Stimulated activated naive CD4-positive, alpha-beta T cell treated with Interleukin-2 at 50 U/mL for 16 hours (primary cell): Measurements from ENCODE around the gene TMEM131L.
"Not testable (repeated sequence)": the region's sequence is repeated elsewhere in the genome, so short reads cannot be mapped to it uniquely, and the experiment has no call there.

Experiments used
- DNase-seq: peaks from one replicate; lab custom pipeline; 2025; lab: John Stamatoyannopoulos, UW

TMEM131L gene

DNA sequence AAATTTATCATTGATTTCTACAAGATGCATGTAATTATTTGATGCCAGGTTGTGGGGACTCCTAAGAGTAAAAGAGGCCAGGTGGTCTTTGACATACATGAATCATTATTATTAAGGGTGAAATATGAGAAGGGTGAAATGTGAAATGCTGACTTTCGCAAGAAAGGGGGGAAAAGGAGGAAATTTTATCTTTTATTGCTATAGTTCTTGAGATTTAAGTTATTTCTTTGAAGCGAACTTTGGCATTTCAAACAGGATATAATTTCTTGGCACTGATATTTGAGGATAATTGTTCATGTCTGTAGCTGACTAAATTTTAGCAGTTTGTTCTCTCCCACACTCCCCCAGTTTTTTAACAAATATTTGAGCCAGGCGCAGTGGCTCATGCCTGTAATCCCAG is 80.1 kb downstream of the TMEM131L start:
- DNase-seq = no peak

DNA sequence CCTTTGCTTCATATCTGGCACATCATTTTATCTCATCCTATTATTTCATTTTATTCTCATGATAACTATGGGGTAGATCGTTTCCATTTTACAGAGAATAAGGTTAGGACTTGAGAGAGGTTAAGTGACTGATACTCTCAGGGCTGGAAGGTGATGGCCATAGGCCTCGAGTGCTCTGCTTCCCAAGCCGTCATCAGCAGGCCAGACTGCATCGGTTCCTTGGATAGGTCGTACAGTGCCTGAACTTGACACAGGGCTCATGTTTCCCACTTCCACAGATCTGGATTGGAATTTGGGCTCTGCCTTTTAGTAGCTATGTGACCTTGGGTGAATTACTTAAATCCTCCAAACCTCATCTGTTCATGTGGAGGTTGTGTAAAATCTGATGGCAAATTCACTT is 81.4 kb downstream of the TMEM131L start:
- DNase-seq = no peak

DNA sequence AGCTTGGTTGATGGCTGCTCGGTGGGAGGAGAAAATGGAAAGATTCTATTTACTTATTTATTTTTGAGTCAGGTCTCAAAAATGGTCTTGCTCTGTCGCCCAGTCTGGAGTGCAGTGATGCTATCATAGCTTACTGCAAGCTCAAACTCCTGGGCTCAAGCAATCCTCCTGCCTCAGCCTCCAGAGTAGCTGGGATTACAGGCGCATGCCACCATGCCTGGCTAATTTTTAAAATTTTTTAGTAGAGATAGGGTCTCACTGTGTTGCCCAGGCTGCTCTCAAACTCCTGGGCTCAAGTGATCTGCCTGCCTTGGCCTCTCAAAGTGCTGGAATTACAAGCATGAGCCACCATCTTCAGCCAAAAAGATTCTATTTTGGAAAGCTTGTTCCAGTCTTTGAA is 82.7 kb downstream of the TMEM131L start:
- not testable (repeated sequence) for DNase-seq

DNA sequence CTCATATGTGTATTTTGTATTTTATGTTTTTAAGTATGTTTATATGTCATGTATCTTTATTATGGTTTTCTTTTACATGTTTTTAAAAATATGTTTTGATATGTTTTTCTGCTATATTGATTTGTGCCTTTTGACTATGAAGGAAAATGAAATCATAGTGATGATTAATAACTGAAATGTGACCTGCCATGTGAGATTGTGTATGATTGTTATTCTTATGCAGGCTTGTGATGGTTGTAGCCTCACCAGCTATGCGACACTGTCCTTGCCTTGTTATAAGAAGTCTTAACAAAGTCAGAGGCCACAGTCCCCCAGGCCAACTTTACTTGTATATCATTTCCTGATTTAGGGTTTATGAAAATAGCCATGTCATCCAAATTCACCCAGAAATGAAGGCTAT is 83.2 kb downstream of the TMEM131L start:
- no peak for DNase-seq

DNA sequence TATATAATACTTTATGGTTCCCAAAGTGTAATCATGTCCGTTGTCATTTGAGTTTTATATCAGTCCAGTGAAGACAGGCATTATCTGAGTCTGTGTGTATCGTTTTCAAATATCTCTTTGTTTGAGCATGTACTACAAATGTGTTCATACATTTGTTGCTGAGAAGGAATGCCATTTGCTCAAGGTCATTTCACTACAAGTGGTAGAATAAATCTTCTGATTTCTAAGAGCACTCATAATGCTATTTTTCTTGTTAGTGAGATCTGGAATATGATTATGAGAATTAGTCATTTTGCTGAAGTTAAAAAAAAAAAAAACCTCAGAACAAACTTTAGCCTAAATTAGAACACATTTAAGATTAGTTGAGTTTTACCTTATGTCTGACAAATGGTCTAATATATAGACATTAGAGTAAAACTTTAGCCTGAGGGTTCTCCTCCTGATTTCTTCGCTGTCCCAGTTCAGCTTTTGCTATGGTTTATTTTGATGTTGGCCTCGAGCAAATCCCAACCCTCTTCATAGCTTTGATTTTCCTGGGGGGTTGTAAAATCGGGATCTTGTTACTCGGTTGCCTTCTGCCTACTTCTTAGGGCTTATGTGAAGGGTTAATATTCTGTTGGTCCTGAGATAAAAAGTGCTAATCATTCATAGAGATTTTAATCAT is 87.1 kb downstream of the TMEM131L start:
- no peak for DNase-seq

DNA sequence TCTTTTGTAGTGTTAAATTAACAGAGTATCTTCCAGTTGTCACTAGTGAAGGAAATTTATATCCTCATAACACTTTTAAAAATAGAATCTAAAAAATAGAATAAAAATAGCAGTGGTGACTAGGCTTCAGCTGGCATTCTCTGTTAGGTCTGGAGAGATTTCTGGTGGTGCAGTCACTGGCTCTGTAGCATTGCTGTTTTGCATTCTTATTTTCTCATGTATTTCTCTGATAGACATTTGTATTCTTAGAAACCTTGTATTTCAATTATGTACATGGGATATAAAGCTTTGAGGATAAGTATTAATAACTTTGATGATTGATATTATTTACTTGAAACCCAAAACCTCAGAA is 87.6 kb downstream of the TMEM131L start:
- DNase-seq = no peak

DNA sequence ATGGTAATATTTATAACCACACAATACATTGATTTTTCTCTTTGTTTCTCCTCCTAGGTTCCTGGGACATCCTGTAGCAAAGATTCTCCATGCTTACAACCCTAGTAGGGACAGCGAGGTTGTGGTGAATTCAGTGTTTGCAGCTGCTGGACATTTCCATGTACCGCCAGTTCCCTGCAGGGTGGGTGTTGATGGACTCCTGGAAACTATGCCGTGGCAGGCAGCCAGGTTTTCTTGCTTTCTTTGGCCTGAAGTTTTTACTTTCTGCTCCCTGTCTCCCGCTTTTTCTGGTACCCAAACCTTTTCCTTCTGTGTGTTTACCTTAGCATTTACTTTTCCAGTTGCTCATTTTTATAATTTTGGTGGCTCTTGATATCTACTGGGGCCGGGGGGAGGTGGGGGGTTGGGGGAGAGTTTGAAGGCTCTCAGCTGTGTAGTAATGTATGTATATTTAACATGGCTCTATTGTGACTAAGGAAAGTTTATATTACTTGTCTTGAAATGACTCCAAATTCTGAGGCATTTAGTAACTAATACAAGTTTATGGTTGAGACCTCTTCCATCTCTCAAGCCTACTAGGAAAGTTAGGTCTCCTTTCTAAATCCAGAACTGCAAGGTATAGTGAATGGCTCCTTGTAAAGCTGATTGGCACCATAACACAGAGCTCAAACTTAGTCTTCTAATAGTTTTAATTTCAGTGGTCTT is 89.7 kb downstream of the TMEM131L start:
- no peak for DNase-seq

DNA sequence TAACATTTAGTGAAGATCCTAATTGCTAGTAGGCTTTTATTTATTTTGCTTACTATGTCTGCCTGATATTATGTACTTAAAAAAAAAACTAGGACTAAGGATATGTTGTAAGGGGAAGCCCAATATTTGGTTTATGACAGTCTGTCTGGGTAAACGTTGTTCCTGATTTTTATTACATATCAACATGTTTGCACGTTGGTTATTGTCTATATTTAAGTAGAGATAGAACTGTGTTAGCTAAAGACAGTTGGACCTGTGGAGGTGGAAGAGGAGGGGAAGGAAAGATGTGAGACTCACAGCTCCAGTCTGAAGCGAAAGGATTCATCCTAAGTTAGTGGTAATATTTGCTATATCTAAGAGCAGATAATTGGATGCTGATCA is 90.3 kb downstream of the TMEM131L start:
- DNase-seq = no peak

DNA sequence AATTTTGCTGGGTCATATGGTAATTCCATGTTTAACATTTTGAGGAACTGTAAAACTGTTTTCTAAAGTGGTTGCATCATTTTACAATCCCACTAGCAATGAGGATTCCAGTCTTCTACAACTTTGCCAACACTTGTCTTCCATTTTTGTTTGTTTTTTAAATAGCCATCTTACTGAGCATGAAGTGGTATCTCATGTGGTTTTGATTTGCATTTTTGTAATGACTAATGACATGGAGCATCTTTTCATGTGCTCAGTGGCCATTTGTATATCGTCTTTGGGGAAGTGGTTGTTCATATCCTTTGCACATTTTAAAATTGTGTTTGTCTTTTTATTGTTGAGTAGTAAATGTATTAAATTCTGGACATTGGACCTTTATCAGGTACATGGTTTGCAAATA is 94.7 kb downstream of the TMEM131L start:
- DNase-seq = no peak

DNA sequence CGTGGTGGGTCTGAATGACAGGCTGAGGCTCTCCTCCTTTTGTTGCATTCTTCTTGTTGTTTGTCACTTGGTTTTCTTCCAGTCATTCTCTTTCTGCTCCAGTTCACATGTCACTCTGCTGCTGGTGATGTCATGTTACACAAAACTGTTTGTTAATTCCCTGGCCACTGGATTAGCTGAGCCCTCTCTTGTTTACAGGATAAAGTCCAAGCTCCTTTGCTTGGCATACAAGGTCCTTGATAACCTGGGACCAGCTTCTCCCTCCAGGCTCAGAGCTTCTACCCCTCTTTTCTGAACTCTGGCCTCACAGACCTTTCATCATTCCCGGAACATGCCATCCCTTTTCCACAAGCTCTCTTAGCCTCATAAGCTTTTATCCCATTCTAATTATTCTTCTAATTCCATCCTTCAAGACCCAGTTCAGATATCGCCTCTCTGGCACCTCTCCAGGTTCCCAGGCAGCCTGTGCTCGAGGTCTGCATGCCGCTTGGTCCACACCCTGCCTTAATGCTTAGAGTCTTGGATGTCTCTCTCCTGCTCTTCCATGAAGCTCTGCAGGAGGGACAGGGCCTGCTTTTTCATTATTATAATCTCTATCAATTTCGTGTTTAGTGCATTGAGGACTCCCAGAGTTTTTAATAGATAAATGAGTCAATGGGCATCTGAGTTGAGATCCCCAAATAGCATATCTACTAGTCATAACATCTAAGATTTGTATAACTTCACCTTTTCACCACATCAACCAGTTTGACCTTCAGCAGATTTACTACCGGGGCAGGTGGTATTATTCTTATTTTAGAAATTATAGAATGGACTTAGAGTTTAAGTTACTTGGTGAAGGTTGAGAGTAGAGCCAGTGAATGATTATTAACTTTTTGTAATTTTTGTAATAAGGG is 98.7 kb downstream of the TMEM131L start:
- DNase-seq = no peak

DNA sequence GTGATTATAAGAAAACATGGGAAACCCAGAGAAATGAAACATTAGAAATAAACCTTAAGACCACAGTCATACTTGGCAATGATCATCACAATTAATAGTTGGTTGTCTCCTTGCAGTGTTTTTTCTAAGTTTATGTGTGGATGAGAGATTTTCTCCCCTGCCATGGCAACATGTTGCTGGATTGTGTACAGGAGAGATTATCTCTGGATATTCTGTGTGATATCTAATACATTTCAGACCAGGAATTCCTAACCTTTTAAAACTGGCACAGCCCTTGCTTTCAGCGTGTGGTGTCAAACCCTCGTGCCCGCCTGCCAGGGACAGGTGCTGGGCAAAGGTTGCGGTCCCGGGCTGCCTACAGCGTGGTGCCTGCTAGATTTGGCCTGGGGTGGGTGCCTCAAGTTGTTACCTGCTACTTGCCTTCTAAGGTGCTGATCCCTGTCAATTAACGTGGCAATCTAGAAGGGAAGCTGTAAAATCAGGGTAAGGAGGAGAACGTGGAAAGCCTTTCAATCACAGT is 100.5 kb downstream of the TMEM131L start:
- no peak for DNase-seq

DNA sequence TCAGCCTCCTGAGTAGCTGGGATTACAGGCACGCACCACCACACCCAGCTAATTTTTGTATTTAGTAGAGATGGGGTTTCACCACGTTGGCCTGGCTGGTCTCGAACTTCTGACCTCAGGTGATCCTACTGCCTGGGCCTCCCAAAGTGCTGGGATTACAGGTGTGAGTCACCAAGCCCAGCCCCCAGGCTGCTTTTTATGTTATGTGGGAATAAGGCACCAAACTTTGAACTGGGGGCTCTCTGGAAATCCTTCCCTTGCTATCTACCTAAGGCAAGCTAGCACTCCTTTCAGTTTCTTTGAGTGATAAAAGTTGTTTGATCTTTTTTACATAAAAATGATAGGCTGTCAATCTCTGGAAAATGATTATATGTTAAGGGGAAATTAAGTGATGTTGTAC is 101.5 kb downstream of the TMEM131L start:
- DNase-seq = not testable (repeated sequence)

DNA sequence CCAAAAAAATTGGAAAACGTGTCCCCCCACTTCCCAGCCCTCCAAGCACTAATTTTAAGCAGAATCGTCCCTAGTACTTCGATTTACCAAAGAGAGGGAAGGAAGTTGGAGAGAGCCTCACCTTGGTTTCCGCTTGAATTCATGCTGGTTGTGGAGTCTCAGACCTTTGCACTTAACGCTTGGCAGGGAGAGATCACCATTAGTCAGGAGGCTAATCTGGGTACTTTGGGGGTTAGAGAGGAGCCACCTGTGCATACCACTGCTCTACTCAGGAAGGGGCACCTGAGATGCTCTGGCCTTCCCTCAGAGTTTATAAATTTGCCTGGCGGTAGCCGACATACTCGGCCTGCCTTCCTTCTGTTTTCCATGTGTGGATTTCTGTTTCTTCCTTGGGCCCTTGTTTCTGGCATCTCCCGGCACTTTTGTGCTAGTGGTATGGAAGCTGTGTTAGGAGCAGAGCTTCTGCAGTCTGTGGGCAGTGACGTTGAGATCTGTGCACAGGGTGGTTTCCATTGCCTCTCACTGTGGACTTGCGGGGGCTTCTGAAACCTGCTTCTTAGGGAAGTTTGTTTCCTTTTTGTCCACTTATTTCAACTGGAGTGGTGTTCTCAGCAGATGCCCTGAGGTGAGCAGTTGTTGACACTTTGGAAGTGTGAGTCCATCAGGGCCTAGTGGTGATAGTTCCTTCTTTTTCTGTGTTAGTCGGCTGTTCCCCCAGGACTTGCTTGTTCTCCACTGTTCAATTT is 104.2 kb downstream of the TMEM131L start:
- DNase-seq = no peak

DNA sequence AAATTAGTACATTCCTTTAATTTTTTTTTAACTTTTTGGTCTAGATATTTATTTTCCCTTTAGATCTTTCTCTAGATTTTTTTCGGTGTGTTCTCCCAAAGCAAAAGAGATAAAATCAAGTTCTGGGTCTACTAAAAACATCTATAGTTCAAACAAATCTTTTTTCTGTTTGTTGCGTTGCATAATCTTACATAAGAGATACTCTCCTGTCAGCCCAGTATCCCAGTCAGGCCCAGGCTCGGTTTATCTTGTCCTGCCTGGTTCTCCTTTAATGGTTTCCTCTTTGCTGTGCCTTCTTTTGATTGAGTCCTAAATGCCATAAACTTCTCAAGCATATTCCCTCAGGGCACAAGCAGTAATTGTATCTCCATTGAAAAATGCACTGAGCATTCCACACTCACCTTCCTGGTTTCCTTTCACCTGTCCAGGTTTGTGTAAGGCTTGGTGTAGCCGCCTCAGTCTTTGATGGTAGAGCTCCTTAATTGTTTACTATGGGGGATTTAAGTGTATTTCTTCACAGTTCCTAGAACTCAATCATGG is 104.9 kb downstream of the TMEM131L start:
- no peak for DNase-seq

DNA sequence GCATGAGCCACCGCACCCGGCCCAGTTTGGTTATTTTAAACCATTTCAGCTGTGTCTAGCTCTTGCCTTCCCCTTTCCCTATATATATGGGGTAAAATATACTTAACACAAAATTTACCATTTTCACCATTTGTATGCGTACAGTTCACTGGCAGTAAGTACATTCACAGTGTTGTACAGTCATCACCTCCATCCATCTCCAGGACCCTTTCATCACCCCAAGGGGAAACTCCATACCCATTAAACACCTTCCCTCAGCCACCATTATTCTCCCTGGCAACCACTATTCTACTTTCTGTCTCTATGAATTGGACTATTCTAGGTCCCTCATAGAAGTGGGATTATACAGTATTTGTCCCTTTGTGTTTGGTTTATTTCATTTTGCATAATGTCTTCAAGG is 106.4 kb downstream of the TMEM131L start:
- DNase-seq = no peak

DNA sequence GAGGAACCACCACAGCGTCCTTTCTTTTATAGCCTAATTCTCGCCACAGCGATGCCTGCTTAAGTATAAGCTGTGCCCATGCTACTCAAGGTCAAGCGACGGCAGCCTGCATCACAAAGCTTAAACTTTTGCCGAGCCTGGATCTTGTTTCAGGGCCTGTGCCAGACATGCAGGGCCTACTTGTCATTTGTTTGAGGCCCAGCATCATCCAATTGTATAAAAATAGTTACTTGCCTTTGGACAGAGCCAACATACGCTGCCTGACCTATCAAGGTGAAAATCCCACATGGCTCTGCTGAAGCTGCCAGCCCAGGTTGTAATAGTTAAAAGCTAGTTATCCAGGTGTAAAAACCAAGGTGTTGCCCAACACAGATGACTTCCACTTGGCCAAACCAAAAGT is 107.1 kb downstream of the TMEM131L start:
- no peak for DNase-seq

DNA sequence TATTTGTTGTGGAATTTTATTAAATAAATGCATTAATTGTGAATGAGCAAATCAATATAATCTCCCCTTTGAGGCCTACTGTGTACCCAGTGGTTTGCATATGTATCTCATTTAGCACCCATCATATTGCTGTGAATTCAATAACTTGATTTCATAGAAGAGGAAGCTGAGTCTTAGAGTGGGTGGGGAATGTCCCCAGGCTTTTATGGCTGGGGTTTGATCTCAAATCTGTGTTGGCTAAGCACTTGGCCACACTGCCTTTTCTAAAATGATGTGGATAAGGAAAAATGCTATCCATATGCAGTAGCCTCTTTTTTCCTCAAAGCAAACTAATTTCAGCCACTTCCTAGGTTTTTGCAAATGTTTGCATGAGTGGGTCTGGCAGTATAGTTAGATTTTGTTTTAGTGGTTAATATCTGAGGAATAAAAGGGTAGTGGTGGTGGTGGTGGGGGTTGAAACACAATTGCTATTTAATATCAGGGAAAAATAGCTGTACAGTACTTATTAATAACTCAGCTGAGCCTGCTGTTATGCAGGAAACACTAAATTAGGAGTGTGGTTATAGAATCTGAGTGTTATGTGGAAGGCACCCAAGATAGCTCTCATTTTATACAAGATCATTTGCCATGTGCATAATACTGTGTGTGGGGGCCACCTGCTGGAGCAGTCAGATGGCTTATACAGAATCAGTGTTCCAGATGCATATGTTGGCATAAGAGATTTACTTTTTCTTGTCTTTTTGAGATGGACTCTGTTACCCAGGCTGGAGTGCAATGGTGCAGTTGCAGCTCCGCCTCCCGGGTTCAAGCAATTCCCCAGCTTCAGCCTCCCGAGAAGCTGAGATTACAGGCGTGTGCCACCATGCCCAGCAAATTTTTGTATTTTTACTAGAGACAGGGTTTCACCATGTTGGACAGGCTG is 108.0 kb downstream of the TMEM131L start:
- DNase-seq = peak; percentile 53

DNA sequence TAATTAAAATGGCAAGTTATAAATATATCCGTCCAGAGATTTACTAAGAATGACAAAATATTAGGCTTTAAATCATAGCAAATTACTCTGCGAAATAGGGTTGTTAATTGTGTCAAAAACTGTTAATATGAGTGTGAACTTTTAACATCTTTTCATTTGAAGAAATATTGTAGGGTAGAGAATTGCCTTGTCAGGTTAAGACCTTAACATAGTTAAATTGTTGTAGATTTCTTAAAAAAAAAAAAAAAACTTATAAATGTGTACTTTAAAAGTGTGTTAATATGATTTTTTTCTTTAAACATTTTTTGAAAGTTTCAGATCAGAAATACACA is 110.2 kb downstream of the TMEM131L start:
- no peak for DNase-seq

DNA sequence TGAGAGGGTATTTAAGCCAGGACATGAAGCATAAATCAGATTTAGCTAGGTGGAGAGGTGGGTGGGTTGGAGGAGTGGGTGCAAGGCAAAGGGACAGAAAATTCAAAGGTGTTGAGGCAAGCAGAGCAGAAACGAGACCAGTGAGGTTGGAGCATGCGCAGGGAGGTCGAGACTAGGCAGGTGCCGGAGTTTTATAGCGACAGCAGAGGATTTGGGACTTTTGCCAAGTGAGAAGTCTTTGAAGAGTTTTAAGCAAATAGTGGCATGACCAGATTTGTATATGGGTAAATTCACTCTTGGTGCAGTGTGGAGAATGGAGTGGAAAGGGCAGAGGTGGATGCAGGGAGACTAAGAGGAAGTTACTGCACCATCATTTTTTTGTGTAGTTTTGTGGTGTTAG is 110.9 kb downstream of the TMEM131L start:
- DNase-seq = no peak

DNA sequence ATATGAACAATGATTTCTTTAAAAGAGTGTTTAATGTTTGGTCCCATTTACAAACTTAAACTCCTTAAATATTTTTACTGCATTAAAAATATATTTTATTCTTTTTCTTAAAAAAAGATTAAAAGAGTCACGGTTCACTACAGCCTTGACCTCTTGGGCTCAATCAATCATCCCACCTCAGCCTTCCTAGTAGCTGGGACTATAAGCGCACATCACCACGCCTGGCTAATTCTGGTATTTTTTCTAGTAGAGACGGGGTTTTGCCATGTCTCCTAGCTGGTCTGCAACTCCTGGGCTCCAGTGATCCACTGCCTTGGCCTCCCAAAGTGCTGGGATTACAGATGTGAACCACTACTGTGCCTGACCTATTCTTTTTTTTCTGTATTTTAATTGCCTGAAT is 113.2 kb downstream of the TMEM131L start:
- DNase-seq = no peak

DNA sequence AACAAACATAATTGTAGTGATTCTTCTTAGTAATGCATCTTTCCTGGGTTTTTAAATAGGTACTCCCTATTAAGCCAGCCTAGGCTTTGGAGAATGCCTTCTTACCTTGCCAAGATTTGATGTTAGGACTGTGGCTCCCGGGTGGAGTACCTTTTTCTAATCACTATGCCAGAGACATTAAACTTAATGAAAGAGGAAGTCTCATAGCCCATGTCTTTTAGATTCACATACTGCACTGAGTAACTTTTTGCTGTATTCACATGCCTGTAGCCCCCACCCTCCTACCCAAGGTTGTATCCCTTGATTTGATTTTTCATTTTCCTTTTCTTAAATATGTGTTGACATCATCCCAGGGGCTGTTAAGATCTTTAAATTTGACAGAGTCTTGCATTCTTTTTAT is 113.7 kb downstream of the TMEM131L start:
- no peak for DNase-seq
